BJ (cell line): ENCODE results near the gene PACSIN1. TPM values are rescaled to one million over a fixed set of nuclear protein-coding genes. Genes with fewer than 3 reads are reported as not detected.

Experiments
- CTCF ChIA-PET: fragments of 350-600 bp; formaldehyde crosslinking; extraction: SDS; loops from one replicate; lab custom pipeline; 2021; ENCODE audit warnings: antibody characterized with exemption, inconsistent platforms; lab: Yijun Ruan, JAX
- POLR2A ChIA-PET: fragments of 300-600 bp; sonication (Branson Sonifier 250); formaldehyde crosslinking; extraction: SDS; loops from one replicate; lab custom pipeline; 2021; ENCODE audit warnings: antibody characterized with exemption; lab: Charles Lee
- DNase-seq: peaks from one replicate; pipeline ENCODE4 v3.0.0-alpha.2; 2011; ENCODE audit warnings: low read depth
- H3K27me3 ChIP-seq: 2 replicates; pipeline ENCODE4 v1.6.0; 2011; ENCODE audit warnings: low read length; ENCODE audit not compliant: control insufficient read depth, insufficient read depth
- H3K36me3 ChIP-seq: 2 replicates; pipeline ENCODE4 v1.5.1; 2011; ENCODE audit warnings: low read length; ENCODE audit not compliant: control insufficient read depth, insufficient read depth
- H3K4me3 ChIP-seq: 2 replicates; pipeline ENCODE4 v1.5.1; 2011; ENCODE audit warnings: low read depth, mild to moderate bottlenecking, control low read depth, low read length
- CTCF ChIP-seq: IDR thresholded peaks from 2 replicates; pipeline ENCODE4 v1.5.1; 2011; ENCODE audit warnings: low read depth, mild to moderate bottlenecking, control low read depth, inconsistent platforms, low read length, moderate library complexity; ENCODE audit not compliant: insufficient read depth
- polyA plus RNA-seq: library from polyadenylated mRNA; depleted of rRNA; stranded (reverse); fragments of >200 nt; gene quantifications from 2 replicates; pipeline ENCODE4 v1.2.3, GENCODE V29; 2011

PACSIN1 gene
- polyA plus RNA-seq, 1 experiment = 0.04 TPM

- TF ChIP-seq CTCF = no peak
- DNase-seq = no peak
- no peaks in the 10 kb centered on the region for H3K27me3 ChIP-seq
- no peak overlapping the region for H3K4me3 ChIP-seq
- CTCF ChIA-PET = no interaction called here
- POLR2A ChIA-PET = no interaction called here
- H3K36me3 ChIP-seq = no peaks in the 10 kb centered on the region
These were observed 108.9 kb downstream of the PACSIN1 start for GRCh38 chr6:34574647-34575293.

- CTCF ChIA-PET = no interaction called here
- no peaks in the 10 kb centered on the region for H3K27me3 ChIP-seq
- POLR2A ChIA-PET = no interaction called here
- DNase-seq = no peak
- H3K4me3 ChIP-seq = no peak overlapping the region
- H3K36me3 ChIP-seq = no peaks in the 10 kb centered on the region
- TF ChIP-seq CTCF = no peak
These were observed 109.5 kb downstream of the PACSIN1 start for GRCh38 chr6:34575326-34575725.

- H3K36me3 ChIP-seq = no peaks in the 10 kb centered on the region
- POLR2A ChIA-PET = no interaction called here
- CTCF ChIA-PET = no interaction called here
- TF ChIP-seq CTCF = no peak
- no peaks in the 10 kb centered on the region for H3K27me3 ChIP-seq
- H3K4me3 ChIP-seq = no peak overlapping the region
- no peak for DNase-seq
These were observed 110.5 kb downstream of the PACSIN1 start for GRCh38 chr6:34576286-34576955.

GRCh38 chr6:34578445-34579262, 112.8 kb downstream of the PACSIN1 start:
- TF ChIP-seq CTCF = no peak
- H3K27me3 ChIP-seq = no peaks in the 10 kb centered on the region
- POLR2A ChIA-PET = interaction anchor here (0.6 kb wide), 1 partner anchor 778 kb away, joined by 5 read pairs; no protein-coding TSS in a partner anchor
- no peaks in the 10 kb centered on the region for H3K36me3 ChIP-seq
- DNase-seq = no peak
- CTCF ChIA-PET = no interaction called here
- no peak overlapping the region for H3K4me3 ChIP-seq
